Neural crest cell (in vitro differentiated cells): ENCODE results near the gene AOC3. TPM values are rescaled to one million over a fixed set of nuclear protein-coding genes. Genes with fewer than 3 reads are reported as not detected.
"Not testable (repeated sequence)": the region's sequence is repeated elsewhere in the genome, so short reads cannot be mapped to it uniquely, and the experiment has no call there.

ENCODE experiments used
- DNase-seq: peaks from one replicate; pipeline ENCODE4 v3.0.0; 2021; ENCODE audit warnings: low read depth, mixed read lengths, low spot score
- H3K27ac Mint-ChIP-seq: one replicate; pipeline ENCODE4 v1.8.0; 2021; ENCODE audit warnings: mild to moderate bottlenecking, mixed read lengths; ENCODE audit not compliant: unreplicated experiment
- H3K27me3 Mint-ChIP-seq: 2 replicates; pipeline ENCODE4 v1.8.0; 2021; ENCODE audit warnings: low read depth, mild to moderate bottlenecking, mixed read lengths
- H3K36me3 Mint-ChIP-seq: 2 replicates; pipeline ENCODE4 v1.8.0; 2021; ENCODE audit warnings: low read depth, mild to moderate bottlenecking, mixed read lengths
- H3K4me1 Mint-ChIP-seq: 2 replicates; pipeline ENCODE4 v1.8.0; 2021; ENCODE audit warnings: mixed read lengths
- H3K4me3 Mint-ChIP-seq: one replicate; pipeline ENCODE4 v1.8.0; 2021; ENCODE audit warnings: mild to moderate bottlenecking, mixed read lengths
- H3K9me3 Mint-ChIP-seq: 2 replicates; pipeline ENCODE4 v1.8.0; 2021; ENCODE audit warnings: mixed read lengths
- total RNA-seq: library from RNA; stranded (reverse); gene quantifications from 2 replicates; pipeline ENCODE4 v1.2.1, GENCODE V29; 2021
- TF ChIP-seq, protein P1 (sequence below): fragments of 200-600 bp; sonication (generic); conservative IDR thresholded peaks from 2 replicates; pipeline ENCODE4 v1.5.0; 2021; ENCODE audit warnings: antibody characterized with exemption, mild to moderate bottlenecking

Gene AOC3
- total RNA-seq, 1 donor from 2014 or later, result 1.1 TPM

DNA sequence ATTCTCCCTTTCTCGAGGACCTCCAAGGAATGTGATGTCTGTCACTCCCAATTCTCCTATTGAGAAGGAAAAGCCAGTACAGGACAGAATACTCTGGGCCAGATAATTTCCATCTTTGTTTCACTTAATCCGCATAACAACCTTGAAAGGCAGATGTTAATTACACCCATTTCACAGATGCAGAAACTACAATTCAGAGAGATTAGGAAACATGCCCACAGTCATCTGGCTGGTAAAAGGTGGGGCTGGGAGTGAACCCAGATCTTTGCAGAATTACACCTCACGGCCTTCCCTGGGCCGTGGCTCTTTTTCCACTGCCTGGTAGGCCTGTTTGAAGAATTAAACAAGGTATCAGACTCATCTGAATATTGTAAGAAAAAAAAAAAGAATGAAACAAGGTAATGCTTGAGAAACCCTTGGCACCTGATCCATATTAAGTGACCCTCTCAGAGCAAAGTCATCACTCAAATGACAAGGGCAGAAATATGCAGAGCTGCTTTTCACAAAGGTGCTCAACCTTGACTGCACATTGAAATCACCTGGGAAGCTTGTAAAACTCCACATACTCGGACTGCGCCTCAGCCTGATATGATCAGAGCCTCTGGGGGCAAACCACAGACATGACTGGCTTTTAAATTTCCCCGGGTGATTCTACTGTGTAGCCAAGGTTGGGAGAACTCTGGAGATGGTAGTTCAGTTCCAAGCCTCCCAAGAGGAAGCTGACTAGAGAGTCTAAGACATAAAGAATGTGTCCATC, 33.0 kb downstream of the AOC3 start:
- H3K4me1 Mint-ChIP-seq, result no peaks in the 10 kb centered on the region
- no peaks in the 10 kb centered on the region for H3K9me3 Mint-ChIP-seq
- H3K27ac Mint-ChIP-seq, result no peak overlapping the region
- peaks cover 22% of the 10 kb centered on the region for H3K27me3 Mint-ChIP-seq
- H3K36me3 Mint-ChIP-seq, result no peaks in the 10 kb centered on the region
- H3K4me3 Mint-ChIP-seq, result no peak overlapping the region
- no peak for DNase-seq
- TF ChIP-seq, protein P1, sequence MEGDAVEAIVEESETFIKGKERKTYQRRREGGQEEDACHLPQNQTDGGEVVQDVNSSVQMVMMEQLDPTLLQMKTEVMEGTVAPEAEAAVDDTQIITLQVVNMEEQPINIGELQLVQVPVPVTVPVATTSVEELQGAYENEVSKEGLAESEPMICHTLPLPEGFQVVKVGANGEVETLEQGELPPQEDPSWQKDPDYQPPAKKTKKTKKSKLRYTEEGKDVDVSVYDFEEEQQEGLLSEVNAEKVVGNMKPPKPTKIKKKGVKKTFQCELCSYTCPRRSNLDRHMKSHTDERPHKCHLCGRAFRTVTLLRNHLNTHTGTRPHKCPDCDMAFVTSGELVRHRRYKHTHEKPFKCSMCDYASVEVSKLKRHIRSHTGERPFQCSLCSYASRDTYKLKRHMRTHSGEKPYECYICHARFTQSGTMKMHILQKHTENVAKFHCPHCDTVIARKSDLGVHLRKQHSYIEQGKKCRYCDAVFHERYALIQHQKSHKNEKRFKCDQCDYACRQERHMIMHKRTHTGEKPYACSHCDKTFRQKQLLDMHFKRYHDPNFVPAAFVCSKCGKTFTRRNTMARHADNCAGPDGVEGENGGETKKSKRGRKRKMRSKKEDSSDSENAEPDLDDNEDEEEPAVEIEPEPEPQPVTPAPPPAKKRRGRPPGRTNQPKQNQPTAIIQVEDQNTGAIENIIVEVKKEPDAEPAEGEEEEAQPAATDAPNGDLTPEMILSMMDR, result no peak

DNA sequence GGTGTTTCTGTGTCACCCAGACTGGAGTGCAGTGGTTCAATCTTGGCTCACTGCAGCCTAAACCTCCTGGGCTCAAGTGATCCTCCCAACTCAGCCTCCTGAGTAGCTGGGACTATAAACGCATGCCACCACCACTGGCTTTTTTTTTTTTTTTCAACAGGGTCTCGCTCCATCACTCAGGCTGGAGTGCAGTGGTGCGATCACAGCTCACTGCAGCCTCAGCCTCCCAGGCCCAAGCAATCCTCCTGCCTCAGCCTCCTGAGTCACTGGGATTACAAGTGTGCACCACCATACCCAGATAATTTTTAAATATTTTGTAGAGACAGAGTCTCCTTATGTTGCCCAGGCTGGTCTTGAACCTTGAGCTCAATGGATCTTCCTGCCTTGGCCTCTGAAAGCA, 34.8 kb downstream of the AOC3 start:
- not testable (repeated sequence) for H3K36me3 Mint-ChIP-seq, H3K4me1 Mint-ChIP-seq, H3K4me3 Mint-ChIP-seq, H3K27me3 Mint-ChIP-seq, H3K27ac Mint-ChIP-seq, H3K9me3 Mint-ChIP-seq, DNase-seq

DNA sequence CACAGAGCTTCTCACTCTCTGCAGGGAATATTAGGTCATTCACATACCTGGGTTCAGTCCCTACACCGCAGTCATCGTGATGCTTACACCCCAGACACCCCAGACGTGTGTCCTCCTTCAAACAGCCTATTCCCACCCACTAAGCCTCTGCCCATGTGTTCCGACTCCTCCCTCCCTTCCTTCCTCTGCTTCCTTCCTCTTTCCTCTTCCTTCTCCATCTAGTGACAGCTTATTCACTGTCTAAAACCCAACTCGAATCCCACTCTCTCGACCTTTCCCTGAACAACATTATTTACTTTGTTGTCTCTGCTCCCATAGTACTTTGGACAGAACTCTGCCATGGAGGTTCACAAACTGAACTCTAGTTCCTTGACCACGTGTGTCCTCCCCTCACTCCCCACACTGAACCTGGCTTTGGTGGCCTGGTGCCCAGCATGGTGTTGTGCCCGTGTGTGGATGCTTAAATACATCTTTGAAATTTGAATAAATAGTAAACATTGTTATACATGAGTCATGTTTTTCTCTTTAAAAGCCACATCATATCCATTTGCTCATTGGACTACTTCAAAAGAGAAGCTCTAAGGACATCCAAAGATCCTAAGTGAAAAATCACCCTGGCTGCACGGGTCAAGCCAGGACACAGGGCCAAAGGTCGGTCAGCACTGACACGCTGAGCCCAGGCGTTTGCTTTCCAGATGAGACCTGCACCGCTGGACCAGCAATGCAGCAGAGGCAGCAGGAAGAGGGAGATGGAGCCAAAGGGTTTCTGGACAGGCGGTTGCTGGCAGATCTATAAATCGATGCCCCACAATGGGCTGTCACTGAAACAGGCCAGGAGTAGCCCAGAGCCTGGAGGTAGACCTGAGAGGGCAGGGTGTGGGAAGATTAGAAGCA, 35.5 kb downstream of the AOC3 start:
- no peak for DNase-seq
- Mint-ChIP-seq H3K36me3 (no peaks in the 10 kb centered on the region), H3K4me1 (no peaks in the 10 kb centered on the region), H3K27me3 (no peaks in the 10 kb centered on the region), H3K9me3 (no peaks in the 10 kb centered on the region), H3K27ac (no peak overlapping the region), H3K4me3 (no peak overlapping the region)
- TF ChIP-seq, protein P1, result no peak

DNA sequence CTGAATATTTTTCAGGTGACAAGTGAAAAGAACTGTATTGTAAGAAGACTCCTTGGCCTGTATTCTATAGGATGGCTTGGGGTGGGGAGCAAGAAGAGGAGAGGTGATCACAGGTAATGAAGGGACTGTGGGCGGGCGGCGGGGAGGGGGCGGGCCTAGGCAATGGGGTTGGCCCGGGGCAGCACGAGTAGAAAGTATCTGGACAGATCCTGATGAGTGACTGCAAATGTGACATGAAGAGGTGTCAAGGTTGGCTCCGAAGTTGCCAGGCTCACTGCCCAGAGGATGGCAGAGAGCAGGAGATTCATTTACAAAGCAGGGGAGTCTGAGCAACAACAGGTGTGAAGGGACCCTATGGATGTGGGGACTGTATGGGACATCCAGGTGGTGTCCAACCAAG, 38.8 kb downstream of the AOC3 start:
- H3K9me3 Mint-ChIP-seq, result no peaks in the 10 kb centered on the region
- H3K27me3 Mint-ChIP-seq, result peaks cover 11% of the 10 kb centered on the region
- no peak overlapping the region for H3K4me3 Mint-ChIP-seq
- no peaks in the 10 kb centered on the region for H3K4me1 Mint-ChIP-seq
- DNase-seq, result no peak
- H3K27ac Mint-ChIP-seq, result no peak overlapping the region
- no peaks in the 10 kb centered on the region for H3K36me3 Mint-ChIP-seq
- TF ChIP-seq, protein P1, result no peak

GRCh38 chr17:42891539-42892152, 40.6 kb downstream of the AOC3 start:
- peaks cover 13% of the 10 kb centered on the region for H3K27me3 Mint-ChIP-seq
- no peak for DNase-seq
- peak overlapping the region; percentile 24 for H3K27ac Mint-ChIP-seq
- H3K4me1 Mint-ChIP-seq, result no peaks in the 10 kb centered on the region
- TF ChIP-seq, protein P1, result no peak
- H3K4me3 Mint-ChIP-seq, result no peak overlapping the region
- H3K9me3 Mint-ChIP-seq, result no peaks in the 10 kb centered on the region
- H3K36me3 Mint-ChIP-seq, result no peaks in the 10 kb centered on the region
